Stimulated activated CD8-positive, alpha-beta memory T cell treated with anti-CD3 and anti-CD28 coated beads, Interleukin-15, amount 100 ng/mL, for 48 hours (primary cell): ENCODE data around the gene CACUL1.
A peak's percentile ranks its signal among the peaks of the same experiment; 100 is the strongest.
"Not testable (repeated sequence)": the region's sequence is repeated elsewhere in the genome, so short reads cannot be mapped to it uniquely, and the experiment has no call there.

Experiments used
- DNase-seq, 2 donors: peaks; one replicate each; pipeline ENCODE4 v3.0.0-alpha.2; 2020; ENCODE audit warnings: low read depth in 2 of 2

Gene CACUL1

DNA sequence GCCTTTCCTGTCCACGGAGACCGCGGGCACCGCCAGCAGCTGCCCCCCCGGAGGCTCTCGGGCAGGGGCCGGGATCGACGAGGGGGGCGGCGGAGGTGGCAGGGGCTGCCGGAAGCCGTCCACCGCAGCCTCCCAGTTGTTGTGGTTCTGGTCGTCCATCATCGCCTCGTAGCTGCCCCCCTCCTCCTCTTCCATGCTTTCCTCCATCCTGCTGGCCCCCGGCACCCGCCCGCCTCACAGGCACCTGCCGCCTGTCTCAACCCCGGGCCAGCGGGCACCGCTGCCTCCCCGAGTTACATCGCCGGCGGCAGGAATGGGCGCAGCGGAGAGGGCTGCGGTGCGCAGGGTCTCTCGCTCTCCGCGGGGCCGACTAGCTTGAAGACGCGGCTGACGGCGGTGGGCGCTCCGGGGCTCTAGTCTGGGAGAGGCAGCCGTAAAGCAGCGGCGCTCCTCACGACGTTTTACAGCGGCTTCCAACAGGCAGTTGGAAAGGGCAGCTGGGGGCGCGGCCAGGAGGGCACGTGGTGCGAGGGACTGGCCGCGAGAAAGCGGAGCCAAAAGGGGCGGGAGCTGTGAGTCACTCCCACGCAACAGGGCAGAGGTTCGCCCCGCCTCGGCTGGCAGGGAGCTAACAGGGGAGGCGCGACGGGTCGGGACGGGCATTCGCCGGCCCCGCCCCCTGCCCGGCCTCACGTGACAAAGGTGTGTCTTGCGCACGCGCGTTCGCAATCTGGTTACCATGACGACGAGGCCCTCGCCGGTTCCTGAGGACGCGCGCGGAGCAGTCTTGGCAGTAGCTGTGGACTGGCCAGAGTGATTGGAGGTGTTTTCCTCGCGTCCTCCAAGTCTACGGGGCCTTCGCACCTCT is at the start of gene CACUL1:
CACUL1 (minus strand) TSS at position 415 of the 868 bp plus-strand sequence; CDS start at position 207, 208 bp downstream.
- peak; percentile 99 to 100 for DNase-seq

GRCh38 chr10:118804262-118804773 is 49.5 kb upstream of the CACUL1 start:
- DNase-seq, result no peak

GRCh38 chr10:118802126-118802793 is 47.5 kb upstream of the CACUL1 start:
- DNase-seq, result no peak

DNA sequence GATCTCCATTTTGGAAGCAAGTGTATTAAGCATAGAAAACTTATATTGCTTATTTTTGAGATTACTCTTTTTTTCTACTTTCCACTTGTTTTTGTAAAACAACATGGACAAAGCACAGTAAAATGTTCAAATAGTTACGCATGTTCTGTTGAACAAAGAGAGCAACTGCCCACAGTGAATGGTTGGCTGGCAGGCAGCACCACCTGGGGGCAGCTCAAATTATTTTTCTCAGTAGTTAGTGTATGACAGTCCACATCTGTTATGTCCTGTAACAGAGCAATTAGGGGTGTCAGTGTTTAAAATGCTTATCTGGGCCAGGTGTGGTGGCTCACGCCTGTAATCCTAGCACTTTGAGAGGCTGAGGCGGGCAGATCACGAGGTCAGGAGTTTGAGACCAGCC is 46.1 kb upstream of the CACUL1 start:
- DNase-seq, result no peak

- no peak for DNase-seq
Observed at GRCh38 chr10:118799777-118800176, 45.0 kb upstream of the CACUL1 start.

DNA sequence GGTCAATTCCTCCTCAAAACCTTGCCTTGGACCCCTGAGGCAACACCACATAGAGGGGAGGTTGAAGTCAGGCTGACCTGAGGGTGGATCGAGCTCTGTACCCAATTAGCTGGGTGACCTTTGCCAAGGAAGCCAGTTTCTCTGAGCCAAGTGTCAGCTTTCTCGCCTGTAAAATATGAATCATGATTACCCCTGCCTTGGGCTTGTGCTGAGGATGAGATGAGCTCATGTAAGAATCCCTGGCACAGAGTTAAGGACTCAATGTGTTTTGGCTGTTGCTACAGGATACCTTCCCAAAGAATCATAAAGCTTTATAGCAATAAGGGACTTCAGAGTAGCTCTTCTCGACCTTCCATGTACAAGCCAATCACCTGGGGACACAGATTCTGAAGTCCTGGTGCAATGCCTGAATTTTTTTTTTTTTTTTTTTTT is 43.5 kb upstream of the CACUL1 start:
- no peak for DNase-seq

DNA sequence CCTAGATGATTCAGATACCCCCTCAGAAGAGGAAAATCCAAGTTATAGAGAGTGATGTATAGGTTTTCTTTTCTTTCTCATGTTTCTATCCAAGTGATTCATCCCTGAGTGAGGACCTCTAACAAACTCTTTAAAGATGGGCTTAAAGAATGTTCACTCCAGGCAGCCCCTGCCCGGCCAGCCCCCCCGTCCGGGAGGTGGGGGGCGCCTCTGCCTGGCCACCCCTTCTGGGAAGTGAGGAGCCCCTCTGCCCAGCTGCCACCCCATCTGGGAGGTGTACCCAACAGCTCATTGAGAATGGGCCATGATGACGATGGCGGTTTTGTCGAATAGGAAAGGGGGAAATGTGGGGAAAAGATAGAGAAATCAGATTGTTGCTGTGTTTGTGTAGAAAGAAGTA is 40.2 kb upstream of the CACUL1 start:
- DNase-seq, result not testable (repeated sequence)

DNA sequence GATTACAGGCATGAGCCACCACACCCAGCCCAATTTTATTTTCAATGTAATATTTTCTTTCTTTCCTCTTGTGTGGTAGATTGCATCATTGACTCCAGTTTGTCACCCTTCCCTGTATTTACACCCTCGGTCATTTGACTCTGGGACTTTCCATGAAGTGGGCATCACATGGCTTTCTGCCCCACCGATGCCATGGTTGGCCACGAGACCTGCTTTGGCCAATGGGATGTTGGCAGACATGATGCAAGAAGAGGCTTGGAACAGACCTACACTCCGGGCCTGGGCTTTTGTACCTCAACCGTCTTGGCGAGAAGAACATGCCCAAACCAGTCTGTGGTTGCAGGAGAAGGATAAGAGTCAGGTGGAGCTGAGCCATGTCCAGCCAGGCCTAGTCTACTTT is 38.8 kb upstream of the CACUL1 start:
- DNase-seq, result no peak

- DNase-seq, result no peak
Observed at GRCh38 chr10:118792526-118792925, 37.8 kb upstream of the CACUL1 start.

DNA sequence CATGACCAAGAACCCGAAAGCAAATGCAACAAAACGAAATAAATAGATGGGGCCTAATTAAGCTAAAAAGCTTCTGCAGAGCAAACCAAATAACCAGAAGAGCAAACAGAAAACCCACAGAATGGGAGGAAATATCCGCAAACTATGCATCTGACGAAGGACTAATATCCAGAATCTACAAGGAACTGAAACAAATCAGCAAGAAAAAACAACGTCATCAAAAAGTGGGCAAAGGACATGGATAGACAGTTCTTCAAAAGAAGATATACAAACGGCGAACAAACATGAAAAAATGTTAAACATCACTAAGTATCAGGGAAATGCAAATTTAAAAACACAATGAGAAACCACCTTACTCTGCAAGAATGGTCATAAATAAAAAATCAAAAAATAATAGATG is 35.3 kb upstream of the CACUL1 start:
- DNase-seq, result no peak

- DNase-seq, result no peak
Observed at GRCh38 chr10:118785551-118785950, 30.8 kb upstream of the CACUL1 start.

GRCh38 chr10:118783776-118784545 is 29.2 kb upstream of the CACUL1 start:
- DNase-seq, result no peak

DNA sequence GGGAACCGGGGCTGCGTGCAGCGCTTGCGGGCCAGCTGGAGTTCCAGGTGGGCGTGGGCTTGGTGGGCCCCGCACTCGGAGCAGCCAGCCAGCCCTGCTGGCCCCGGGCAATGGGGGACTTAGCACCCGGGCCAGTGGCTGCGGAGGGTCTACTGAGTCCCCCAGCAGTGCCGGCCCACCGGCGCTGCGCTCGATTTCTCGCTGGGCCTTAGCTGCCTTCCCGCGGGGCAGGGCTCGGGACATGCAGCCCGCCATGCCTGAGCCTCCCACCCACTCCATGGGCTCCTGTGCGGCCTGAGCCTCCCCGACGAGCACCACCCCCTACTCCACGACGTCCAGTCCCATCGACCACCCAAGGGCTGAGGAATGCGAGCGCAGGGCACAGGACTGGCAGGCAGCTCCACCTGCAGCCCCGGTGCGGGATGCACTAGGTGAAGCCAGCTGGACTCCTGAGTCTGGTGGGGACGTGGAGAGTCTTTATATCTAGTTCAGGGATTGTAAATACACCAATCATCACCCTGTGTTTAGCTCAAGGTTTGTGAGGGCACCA is 28.2 kb upstream of the CACUL1 start:
- DNase-seq, result not testable (repeated sequence)

GRCh38 chr10:118781541-118781940 is 26.8 kb upstream of the CACUL1 start:
- DNase-seq, result no peak

GRCh38 chr10:118778727-118779126 is 24.0 kb upstream of the CACUL1 start:
- DNase-seq, result no peak

GRCh38 chr10:118776960-118777359 is 22.2 kb upstream of the CACUL1 start:
- no peak for DNase-seq

DNA sequence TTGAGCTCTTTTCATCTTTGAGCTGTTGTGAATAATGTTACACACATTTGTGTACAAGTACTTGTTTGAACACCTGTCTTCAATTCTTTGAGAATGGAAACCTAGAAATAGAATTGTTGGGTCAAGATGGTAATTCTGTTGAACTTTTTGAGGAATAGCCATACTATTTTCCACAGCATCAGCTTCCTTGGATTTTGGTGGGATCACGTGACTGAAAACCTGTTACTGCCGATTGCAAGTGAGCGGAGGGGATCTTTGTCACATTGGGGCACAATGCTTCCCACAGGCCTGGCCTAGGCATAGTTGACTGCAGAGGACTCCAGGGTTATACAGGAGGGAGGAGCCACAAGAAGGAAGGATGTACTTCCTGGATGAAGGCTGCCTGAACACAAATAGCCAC is 21.3 kb upstream of the CACUL1 start:
- no peak for DNase-seq

DNA sequence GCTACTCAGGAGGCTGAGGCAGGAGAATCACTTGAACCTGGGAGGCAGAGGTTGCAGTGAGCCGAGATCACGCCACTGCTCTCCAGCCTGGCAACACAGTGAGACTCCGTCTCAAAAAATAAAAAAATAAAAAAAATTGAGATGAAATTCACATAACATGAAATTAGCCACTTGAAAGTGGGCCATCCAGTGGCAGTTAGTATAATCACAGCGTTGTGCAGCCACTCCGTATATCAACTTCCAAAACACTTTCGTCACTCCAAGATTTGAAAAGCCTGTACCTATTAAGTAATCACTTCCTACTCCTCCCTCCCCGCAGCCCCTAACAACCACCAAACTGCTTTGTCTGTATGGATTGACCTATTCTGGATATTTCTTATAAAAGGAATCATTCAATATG is 20.7 kb upstream of the CACUL1 start:
- DNase-seq, result no peak

GRCh38 chr10:118773041-118773440 is 18.3 kb upstream of the CACUL1 start:
- no peak for DNase-seq

DNA sequence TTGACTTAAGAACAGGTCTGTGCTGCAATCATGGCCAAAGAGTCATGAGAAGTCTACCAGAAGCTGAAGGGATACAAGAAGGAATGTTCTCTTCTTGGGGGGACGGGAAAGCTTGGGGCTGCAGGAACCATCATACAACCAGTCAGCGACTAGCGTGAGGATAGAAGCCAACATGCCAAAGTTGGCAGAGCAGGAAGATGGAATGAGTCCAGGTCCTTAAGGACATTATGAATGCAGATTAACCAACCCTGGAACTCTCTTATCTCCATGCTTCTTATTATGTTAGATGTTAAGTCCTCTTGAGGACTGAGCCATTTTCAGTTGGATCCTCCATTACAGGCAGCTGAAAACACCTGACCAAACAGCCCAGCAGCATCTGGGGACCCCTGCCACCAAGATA is 17.2 kb upstream of the CACUL1 start:
- no peak for DNase-seq

DNA sequence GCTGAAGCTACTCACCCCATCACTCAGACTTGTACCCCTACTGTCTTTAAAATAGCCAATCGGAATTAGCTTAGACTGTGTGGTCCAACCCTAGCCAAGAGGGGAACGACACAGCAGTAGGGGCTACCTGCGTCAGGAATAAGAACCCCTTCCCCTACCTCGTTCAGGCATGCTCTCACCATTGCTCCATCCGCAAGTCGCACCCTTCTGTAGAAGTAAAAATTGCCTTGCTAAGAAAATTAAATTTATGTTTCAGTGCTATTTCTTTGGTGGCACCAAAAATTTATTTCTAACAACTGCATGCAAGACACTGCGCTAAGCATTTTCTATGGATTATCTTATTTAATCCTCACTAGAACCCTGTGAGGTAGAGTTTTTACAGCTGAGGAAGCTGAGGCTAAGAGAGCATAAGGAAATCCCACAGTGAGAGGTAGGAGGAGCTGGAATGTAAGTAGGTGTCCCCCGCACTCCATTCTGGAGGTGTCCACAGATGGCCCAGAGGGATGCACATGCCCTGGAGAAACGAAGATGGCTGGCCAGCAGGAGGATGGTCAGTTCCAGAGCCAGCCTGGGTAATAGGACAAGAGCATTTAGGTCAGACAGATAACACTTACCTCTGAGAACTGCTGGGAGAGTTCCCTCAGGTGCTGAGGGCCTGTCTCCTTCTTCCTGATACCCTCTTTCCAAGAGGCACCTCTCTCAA is 15.3 kb upstream of the CACUL1 start:
- DNase-seq, result no peak
